CD4-positive, alpha-beta T cell treated with Interleukin-4 for 4 hours (primary cell): ENCODE measurements around the gene MAGEB6B.
"Not testable (repeated sequence)": the region's sequence is repeated elsewhere in the genome, so short reads cannot be mapped to it uniquely, and the experiment has no call there.

Experiments used
- DNase-seq: peaks from one replicate; pipeline ENCODE4 v3.0.0-alpha.2; 2020

The MAGEB6B gene

GRCh38 chrX:26160301-26160700, at the start of gene MAGEB6B:
Gene MAGEB6B, plus strand, starts transcription at chrX:26160601. Its CDS starts 0 bp downstream, at chrX:26160601.
- DNase-seq: no peak

DNA sequence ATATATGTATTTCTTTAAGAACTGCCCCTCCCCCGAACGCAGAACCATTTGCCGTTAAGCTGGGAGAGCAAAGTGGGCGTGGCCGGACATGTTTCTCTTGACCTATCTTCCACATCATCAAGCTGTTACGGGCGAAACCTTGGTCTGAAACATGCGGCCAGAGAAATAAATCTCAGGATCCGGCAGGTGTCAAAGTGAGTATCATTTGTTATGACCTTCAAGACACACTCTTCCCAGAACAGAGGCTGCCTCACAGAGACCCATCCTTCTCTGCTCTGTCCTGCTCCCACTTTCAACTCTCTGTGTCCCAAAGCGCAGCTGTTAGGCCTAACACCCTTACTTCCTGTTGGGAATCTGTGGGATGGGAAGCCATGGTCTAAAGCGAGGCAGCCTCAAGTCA, 22.1 kb upstream of the MAGEB6B start, which contains the start of gene MAGEB18:
Gene MAGEB18 (plus strand): TSS at position 70 of the 400 bp plus-strand sequence. CDS start 643 bp downstream, outside the sequence.
- no peak for DNase-seq

- DNase-seq: no peak
Measured at GRCh38 chrX:26146024-26146423, 14.4 kb upstream of the MAGEB6B start.

DNA sequence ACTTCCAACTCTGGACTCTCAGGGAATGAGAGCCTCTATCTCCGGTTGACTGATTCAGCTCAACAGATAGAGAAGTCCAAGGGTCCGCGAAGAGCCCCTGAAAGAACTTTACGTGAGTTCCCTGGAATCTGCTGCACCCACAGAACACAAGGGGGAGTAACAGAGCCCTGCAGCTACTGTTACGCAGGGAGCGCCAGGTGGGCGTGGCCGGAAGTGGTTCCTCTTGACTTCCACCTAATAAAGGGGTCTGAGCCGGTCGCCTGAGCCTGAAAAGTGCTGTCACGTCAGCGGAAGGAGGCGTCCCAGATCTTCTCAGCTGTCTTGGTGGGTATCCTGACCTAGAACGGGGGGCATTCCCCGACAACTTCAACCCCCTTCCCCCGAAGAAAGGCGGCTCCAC, 31.8 kb downstream of the MAGEB6B start, which contains the start of gene MAGEB6:
Gene MAGEB6 (plus strand): TSS at position 237 of the 400 bp plus-strand sequence. CDS start 1,407 bp downstream, outside the sequence.
- no peak for DNase-seq

GRCh38 chrX:26203561-26203960, 43.2 kb downstream of the MAGEB6B start:
- DNase-seq: no peak

GRCh38 chrX:26204717-26205116, 44.3 kb downstream of the MAGEB6B start:
- not testable (repeated sequence) for DNase-seq

DNA sequence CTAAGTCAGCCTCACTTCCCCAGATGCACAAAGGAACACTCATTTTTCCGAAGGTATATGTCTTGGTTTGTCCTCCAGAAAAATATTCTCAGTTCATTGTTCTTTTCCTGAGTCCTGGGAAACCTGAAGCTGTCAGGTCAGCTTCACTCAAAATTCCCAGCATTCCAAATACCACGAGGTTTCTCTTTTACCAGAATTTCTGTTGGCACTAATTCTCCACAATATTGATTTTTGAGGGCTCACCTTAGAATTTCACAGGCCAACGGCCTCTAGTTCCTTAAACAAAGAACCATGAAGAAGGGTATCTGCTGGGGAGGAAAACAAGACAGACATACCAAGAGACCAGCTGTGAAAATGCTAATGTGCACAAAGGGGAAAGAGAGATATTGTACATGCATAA, 47.6 kb downstream of the MAGEB6B start:
- DNase-seq: no peak
